NCI-H2029 treated with DMSO at 0.1 percent for 48 hours (cell line): Measurements from ENCODE around the gene BAZ2B.

Experiments
- DNase-seq: peaks from one replicate; lab custom pipeline; 2025; lab: John Stamatoyannopoulos, UW

The BAZ2B gene

GRCh38 chr2:159459279-159459678 is 157.1 kb downstream of the BAZ2B start:
- DNase-seq: no peak

GRCh38 chr2:159457589-159457988 is 158.8 kb downstream of the BAZ2B start:
- no peak for DNase-seq

GRCh38 chr2:159456500-159457426 is 159.6 kb downstream of the BAZ2B start:
- DNase-seq: no peak

- no peak for DNase-seq
Observed at GRCh38 chr2:159455330-159455918, 160.9 kb downstream of the BAZ2B start.

- no peak for DNase-seq
Observed at GRCh38 chr2:159454185-159454584, 162.2 kb downstream of the BAZ2B start.

GRCh38 chr2:159450180-159450579 is 166.2 kb downstream of the BAZ2B start:
- DNase-seq: no peak

- no peak for DNase-seq
Observed at GRCh38 chr2:159449504-159450124, 166.7 kb downstream of the BAZ2B start.

- no peak for DNase-seq
Observed at GRCh38 chr2:159446817-159447216, 169.5 kb downstream of the BAZ2B start.

GRCh38 chr2:159446201-159446600 is 170.1 kb downstream of the BAZ2B start:
- DNase-seq: no peak

- no peak for DNase-seq
Observed at GRCh38 chr2:159445307-159445706, 171.0 kb downstream of the BAZ2B start.

GRCh38 chr2:159444754-159445153 is 171.6 kb downstream of the BAZ2B start:
- no peak for DNase-seq

- DNase-seq: no peak
Observed at GRCh38 chr2:159442159-159442852, 174.0 kb downstream of the BAZ2B start.

- no peak for DNase-seq
Observed at GRCh38 chr2:159441182-159441581, 175.2 kb downstream of the BAZ2B start.

- DNase-seq: no peak
Observed at GRCh38 chr2:159439421-159439820, 176.9 kb downstream of the BAZ2B start.

- DNase-seq: no peak
Observed at GRCh38 chr2:159438720-159439353, 177.5 kb downstream of the BAZ2B start.

- no peak for DNase-seq
Observed at GRCh38 chr2:159438284-159438683, 178.1 kb downstream of the BAZ2B start.

- no peak for DNase-seq
Observed at GRCh38 chr2:159432610-159433009, 183.7 kb downstream of the BAZ2B start.

GRCh38 chr2:159427048-159427447 is 189.3 kb downstream of the BAZ2B start:
- DNase-seq: no peak

- no peak for DNase-seq
Observed at GRCh38 chr2:159419403-159419802, 196.9 kb downstream of the BAZ2B start.

GRCh38 chr2:159411460-159411859 is 204.9 kb downstream of the BAZ2B start:
- no peak for DNase-seq

- no peak for DNase-seq
Observed at GRCh38 chr2:159410276-159410675, 206.1 kb downstream of the BAZ2B start.
